HEK293 (cell line): ENCODE results near the gene XRCC2.

Experiments used
- CTCF ChIA-PET: fragments of 350-600 bp; formaldehyde crosslinking; extraction: SDS; loops from one replicate; lab custom pipeline; 2021; ENCODE audit warnings: antibody characterized with exemption; lab: Yijun Ruan, JAX
- POLR2A ChIA-PET: fragments of 300-600 bp; formaldehyde crosslinking; extraction: SDS; loops from one replicate; lab custom pipeline; 2020; ENCODE audit warnings: antibody characterized with exemption, inconsistent platforms; lab: Yijun Ruan, JAX
- H3K27ac ChIP-seq: fragments of 200-500 bp; sonication (Bioruptor generic); 2 replicates; pipeline ENCODE4 v1.5.1; 2014; ENCODE audit warnings: low read depth, low read length, control low read depth, inconsistent platforms; ENCODE audit errors: extremely low read depth
- H3K36me3 ChIP-seq, 2 experiments: fragments of 200-500 bp in 1 of 2; sonication (Bioruptor generic) in 1 of 2; 1 replicate in 1 of 2; 2 replicates in 1 of 2; pipeline ENCODE4 v1.5.1; 2014 to 2017; ENCODE audit warnings: inconsistent platforms in 2 of 2, low read length in 2 of 2; ENCODE audit not compliant: control insufficient read depth in 2 of 2, insufficient read depth in 1 of 2
- H3K4me1 ChIP-seq: fragments of 200-500 bp; sonication (Bioruptor generic); 2 replicates; pipeline ENCODE4 v1.5.1; 2014; ENCODE audit warnings: mild to moderate bottlenecking, low read length, inconsistent platforms; ENCODE audit not compliant: control insufficient read depth, insufficient read depth
- H3K4me3 ChIP-seq: 2 replicates; pipeline ENCODE4 v1.5.1; 2011; ENCODE audit warnings: low read depth, mild to moderate bottlenecking, control low read depth, low read length, moderate library complexity
- H3K9me3 ChIP-seq: fragments of 200-500 bp; sonication (Bioruptor generic); 2 replicates; pipeline ENCODE4 v1.5.1; 2014; ENCODE audit warnings: low read depth, low read length, inconsistent platforms; ENCODE audit not compliant: control insufficient read depth, insufficient read depth
- EGR2 ChIP-seq: fragments of 450-650 bp; formaldehyde crosslinking; IDR thresholded peaks from 2 replicates; pipeline ENCODE4 v1.5.1; 2016; ENCODE audit warnings: low read depth, missing biosample characterization, missing genetic modification characterization
- HOXD13 ChIP-seq: sonication (generic); formaldehyde crosslinking; IDR thresholded peaks from 2 replicates; pipeline ENCODE4 v1.8.0; 2022; ENCODE audit warnings: missing genetic modification reagents, borderline replicate concordance
- KLF10 ChIP-seq: fragments of 450-650 bp; IDR thresholded peaks from 2 replicates; pipeline ENCODE4 v1.5.1; 2018; ENCODE audit warnings: missing biosample characterization, mild to moderate bottlenecking, missing genetic modification characterization
- MYNN ChIP-seq: fragments of 450-650 bp; formaldehyde crosslinking; IDR thresholded peaks from 2 replicates; pipeline ENCODE4 v1.5.1; 2016; ENCODE audit warnings: missing biosample characterization, missing genetic modification characterization, borderline replicate concordance
- SETDB1 ChIP-seq: IDR thresholded peaks from one replicate; pipeline ENCODE4 v1.6.1; 2017; ENCODE audit warnings: mild to moderate bottlenecking, low read length, moderate library complexity, mixed read lengths; ENCODE audit not compliant: insufficient read length
- ZBTB8A ChIP-seq: fragments of 450-650 bp; formaldehyde crosslinking; IDR thresholded peaks from 2 replicates; pipeline ENCODE4 v1.5.1; 2016; ENCODE audit warnings: missing biosample characterization, missing genetic modification characterization
- ZEB2 ChIP-seq: fragments of 450-650 bp; formaldehyde crosslinking; IDR thresholded peaks from 2 replicates; pipeline ENCODE4 v1.5.1; 2016; ENCODE audit warnings: missing biosample characterization, missing genetic modification characterization
- ZNF112 ChIP-seq: fragments of 450-650 bp; formaldehyde crosslinking; IDR thresholded peaks from 2 replicates; pipeline ENCODE4 v1.5.0; 2017; ENCODE audit warnings: missing biosample characterization, missing genetic modification characterization
- ZNF146 ChIP-seq: fragments of 450-650 bp; formaldehyde crosslinking; IDR thresholded peaks from 2 replicates; pipeline ENCODE4 v1.5.1; 2016; ENCODE audit warnings: missing biosample characterization, missing genetic modification characterization
- ZNF155 ChIP-seq: fragments of 450-650 bp; formaldehyde crosslinking; IDR thresholded peaks from 2 replicates; pipeline ENCODE4 v1.5.1; 2016; ENCODE audit warnings: missing biosample characterization, missing genetic modification characterization
- ZNF174 ChIP-seq: fragments of 450-650 bp; formaldehyde crosslinking; IDR thresholded peaks from 2 replicates; pipeline ENCODE4 v1.5.0; 2017; ENCODE audit warnings: missing biosample characterization, mild to moderate bottlenecking, missing genetic modification characterization
- ZNF184 ChIP-seq: fragments of 450-650 bp; IDR thresholded peaks from 2 replicates; pipeline ENCODE4 v1.5.1; 2018; ENCODE audit warnings: missing biosample characterization, mild to moderate bottlenecking, missing genetic modification characterization
- ZNF292 ChIP-seq: fragments of 450-650 bp; formaldehyde crosslinking; IDR thresholded peaks from 2 replicates; pipeline ENCODE4 v1.5.1; 2016; ENCODE audit warnings: low read depth, missing biosample characterization, missing genetic modification characterization, borderline replicate concordance
- ZNF354C ChIP-seq: fragments of 450-650 bp; formaldehyde crosslinking; IDR thresholded peaks from 2 replicates; pipeline ENCODE4 v1.5.1; 2016; ENCODE audit warnings: missing biosample characterization, missing genetic modification characterization, low read depth, borderline replicate concordance
- ZNF391 ChIP-seq: fragments of 450-650 bp; formaldehyde crosslinking; IDR thresholded peaks from 2 replicates; pipeline ENCODE4 v1.5.1; 2016; ENCODE audit warnings: low read depth, missing biosample characterization, missing genetic modification characterization, borderline replicate concordance
- ZNF416 ChIP-seq: fragments of 450-650 bp; formaldehyde crosslinking; IDR thresholded peaks from 2 replicates; pipeline ENCODE4 v1.5.1; 2016; ENCODE audit warnings: missing biosample characterization, missing genetic modification characterization
- ZNF530 ChIP-seq: fragments of 450-650 bp; formaldehyde crosslinking; IDR thresholded peaks from 2 replicates; pipeline ENCODE4 v1.5.1; 2016; ENCODE audit warnings: low read depth, missing biosample characterization, missing genetic modification characterization
- ZNF548 ChIP-seq: fragments of 450-650 bp; formaldehyde crosslinking; IDR thresholded peaks from 2 replicates; pipeline ENCODE4 v1.5.1; 2016; ENCODE audit warnings: missing biosample characterization, missing genetic modification characterization
- ZNF558 ChIP-seq: fragments of 450-650 bp; formaldehyde crosslinking; IDR thresholded peaks from 2 replicates; pipeline ENCODE4 v1.5.1; 2016; ENCODE audit warnings: missing biosample characterization, missing genetic modification characterization
- ZNF785 ChIP-seq: fragments of 450-650 bp; formaldehyde crosslinking; IDR thresholded peaks from 2 replicates; pipeline ENCODE4 v1.5.1; 2016; ENCODE audit warnings: missing biosample characterization, missing genetic modification characterization
- ZNF837 ChIP-seq: fragments of 450-650 bp; formaldehyde crosslinking; IDR thresholded peaks from 2 replicates; pipeline ENCODE4 v1.5.1; 2016; ENCODE audit warnings: missing biosample characterization, missing genetic modification characterization
- TF ChIP-seq, protein P1 (sequence below): fragments of 450-650 bp; formaldehyde crosslinking; IDR thresholded peaks from 2 replicates; pipeline ENCODE4 v1.5.1; 2016; ENCODE audit warnings: missing biosample characterization, missing genetic modification characterization
- TF ChIP-seq, protein P2 (sequence below): fragments of 450-650 bp; formaldehyde crosslinking; IDR thresholded peaks from 2 replicates; pipeline ENCODE4 v1.5.0; 2017; ENCODE audit warnings: missing biosample characterization, missing genetic modification characterization, borderline replicate concordance
- TF ChIP-seq, protein P3 (sequence below): fragments of 450-650 bp; formaldehyde crosslinking; IDR thresholded peaks from 2 replicates; pipeline ENCODE4 v1.5.1; 2016; ENCODE audit warnings: missing biosample characterization, missing genetic modification characterization
- TF ChIP-seq, protein P4 (sequence below): fragments of 450-650 bp; formaldehyde crosslinking; IDR thresholded peaks from 2 replicates; pipeline ENCODE4 v1.5.1; 2017; ENCODE audit warnings: missing biosample characterization, mild to moderate bottlenecking, missing genetic modification characterization, moderate library complexity
- TF ChIP-seq, protein P5 (sequence below): fragments of 450-650 bp; formaldehyde crosslinking; IDR thresholded peaks from 2 replicates; pipeline ENCODE4 v1.5.1; 2016; ENCODE audit warnings: missing biosample characterization, missing genetic modification characterization
- TF ChIP-seq, protein P6 (sequence below): IDR thresholded peaks from 2 replicates; pipeline ENCODE4 v1.6.1; 2011; ENCODE audit warnings: mild to moderate bottlenecking, low read depth, low read length, borderline replicate concordance

Gene XRCC2

DNA sequence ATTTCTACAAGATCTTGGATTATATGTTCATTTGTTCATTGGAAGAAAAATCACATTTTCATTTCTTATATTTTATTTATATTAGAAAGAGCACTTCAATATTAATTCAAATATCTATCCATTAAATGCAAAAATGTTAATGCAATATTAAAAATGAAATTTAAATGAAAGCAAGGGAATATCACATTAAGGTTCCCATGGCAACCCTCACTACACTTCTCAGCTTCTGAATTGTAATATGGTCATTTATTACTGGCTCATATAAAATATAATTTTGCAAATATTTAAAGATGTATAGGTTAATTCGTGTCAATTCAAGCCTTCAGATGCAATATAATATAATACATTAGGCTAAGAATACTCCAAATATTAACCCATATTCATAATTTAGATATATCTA is 38.8 kb downstream of the XRCC2 start (continued):
- TF ChIP-seq, protein P1, sequence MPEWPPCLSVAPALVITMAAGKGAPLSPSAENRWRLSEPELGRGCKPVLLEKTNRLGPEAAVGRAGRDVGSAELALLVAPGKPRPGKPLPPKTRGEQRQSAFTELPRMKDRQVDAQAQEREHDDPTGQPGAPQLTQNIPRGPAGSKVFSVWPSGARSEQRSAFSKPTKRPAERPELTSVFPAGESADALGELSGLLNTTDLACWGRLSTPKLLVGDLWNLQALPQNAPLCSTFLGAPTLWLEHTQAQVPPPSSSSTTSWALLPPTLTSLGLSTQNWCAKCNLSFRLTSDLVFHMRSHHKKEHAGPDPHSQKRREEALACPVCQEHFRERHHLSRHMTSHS (tag by site-specific recombination): no peak
- TF ChIP-seq ZNF416 (tag by site-specific recombination) (no peak), MYNN (tag by site-specific recombination) (no peak), EGR2 (tag by site-specific recombination) (no peak), ZNF785 (tag by site-specific recombination) (no peak), ZNF155 (tag by site-specific recombination) (no peak), KLF10 (tag by site-specific recombination) (no peak), ZEB2 (tag by site-specific recombination) (no peak), ZNF558 (tag by site-specific recombination) (no peak), HOXD13 (CRISPR knock-in tag) (no peak), ZNF391 (tag by site-specific recombination) (no peak), ZNF530 (tag by site-specific recombination) (no peak), ZNF292 (tag by site-specific recombination) (no peak)
- TF ChIP-seq, protein P2, sequence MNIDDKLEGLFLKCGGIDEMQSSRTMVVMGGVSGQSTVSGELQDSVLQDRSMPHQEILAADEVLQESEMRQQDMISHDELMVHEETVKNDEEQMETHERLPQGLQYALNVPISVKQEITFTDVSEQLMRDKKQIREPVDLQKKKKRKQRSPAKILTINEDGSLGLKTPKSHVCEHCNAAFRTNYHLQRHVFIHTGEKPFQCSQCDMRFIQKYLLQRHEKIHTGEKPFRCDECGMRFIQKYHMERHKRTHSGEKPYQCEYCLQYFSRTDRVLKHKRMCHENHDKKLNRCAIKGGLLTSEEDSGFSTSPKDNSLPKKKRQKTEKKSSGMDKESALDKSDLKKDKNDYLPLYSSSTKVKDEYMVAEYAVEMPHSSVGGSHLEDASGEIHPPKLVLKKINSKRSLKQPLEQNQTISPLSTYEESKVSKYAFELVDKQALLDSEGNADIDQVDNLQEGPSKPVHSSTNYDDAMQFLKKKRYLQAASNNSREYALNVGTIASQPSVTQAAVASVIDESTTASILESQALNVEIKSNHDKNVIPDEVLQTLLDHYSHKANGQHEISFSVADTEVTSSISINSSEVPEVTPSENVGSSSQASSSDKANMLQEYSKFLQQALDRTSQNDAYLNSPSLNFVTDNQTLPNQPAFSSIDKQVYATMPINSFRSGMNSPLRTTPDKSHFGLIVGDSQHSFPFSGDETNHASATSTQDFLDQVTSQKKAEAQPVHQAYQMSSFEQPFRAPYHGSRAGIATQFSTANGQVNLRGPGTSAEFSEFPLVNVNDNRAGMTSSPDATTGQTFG: no peak
- TF ChIP-seq, protein P3, sequence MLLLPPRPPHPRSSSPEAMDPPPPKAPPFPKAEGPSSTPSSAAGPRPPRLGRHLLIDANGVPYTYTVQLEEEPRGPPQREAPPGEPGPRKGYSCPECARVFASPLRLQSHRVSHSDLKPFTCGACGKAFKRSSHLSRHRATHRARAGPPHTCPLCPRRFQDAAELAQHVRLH (tag by site-specific recombination): no peak

DNA sequence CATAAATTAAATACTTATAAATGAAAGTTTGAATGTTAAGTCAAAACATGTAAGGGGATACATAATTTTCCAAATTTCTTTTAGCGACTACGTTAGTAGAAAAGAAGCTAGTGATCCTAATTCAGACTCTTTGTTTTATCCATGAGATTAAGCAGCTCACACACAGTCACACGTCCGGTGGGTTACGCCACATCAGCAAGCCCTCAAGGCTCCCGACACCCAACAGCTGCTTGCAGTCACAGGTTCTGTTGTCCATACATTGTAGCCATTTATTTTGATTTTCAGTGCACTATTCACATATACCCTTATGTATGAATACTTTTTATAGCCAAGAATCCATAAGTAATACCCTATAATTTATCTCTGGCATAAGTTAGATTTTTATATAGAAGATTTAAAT is 39.5 kb downstream of the XRCC2 start:
- Histone ChIP-seq H3K9me3 (no peaks in the 10 kb centered on the region), H3K27ac (no peak overlapping the region), H3K36me3 (no peaks in the 10 kb centered on the region), H3K4me3 (no peak overlapping the region)
- CTCF ChIA-PET: interaction anchor here (0.7 kb wide), 1 partner anchor 144 kb away, joined by 4 read pairs; no protein-coding TSS in a partner anchor
- TF ChIP-seq ZNF146 (tag by site-specific recombination): no peak
- TF ChIP-seq, protein P4, sequence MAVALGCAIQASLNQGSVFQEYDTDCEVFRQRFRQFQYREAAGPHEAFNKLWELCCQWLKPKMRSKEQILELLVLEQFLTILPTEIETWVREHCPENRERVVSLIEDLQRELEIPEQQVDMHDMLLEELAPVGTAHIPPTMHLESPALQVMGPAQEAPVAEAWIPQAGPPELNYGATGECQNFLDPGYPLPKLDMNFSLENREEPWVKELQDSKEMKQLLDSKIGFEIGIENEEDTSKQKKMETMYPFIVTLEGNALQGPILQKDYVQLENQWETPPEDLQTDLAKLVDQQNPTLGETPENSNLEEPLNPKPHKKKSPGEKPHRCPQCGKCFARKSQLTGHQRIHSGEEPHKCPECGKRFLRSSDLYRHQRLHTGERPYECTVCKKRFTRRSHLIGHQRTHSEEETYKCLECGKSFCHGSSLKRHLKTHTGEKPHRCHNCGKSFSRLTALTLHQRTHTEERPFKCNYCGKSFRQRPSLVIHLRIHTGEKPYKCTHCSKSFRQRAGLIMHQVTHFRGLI (tag by site-specific recombination): no peak
- TF ChIP-seq ZNF354C (tag by site-specific recombination): no peak
- no peak for TF ChIP-seq ZNF391 (tag by site-specific recombination)
- TF ChIP-seq, all 188 proteins: peak for 0
- no peaks in the 10 kb centered on the region for H3K4me1 ChIP-seq
- POLR2A ChIA-PET: no interaction called here

DNA sequence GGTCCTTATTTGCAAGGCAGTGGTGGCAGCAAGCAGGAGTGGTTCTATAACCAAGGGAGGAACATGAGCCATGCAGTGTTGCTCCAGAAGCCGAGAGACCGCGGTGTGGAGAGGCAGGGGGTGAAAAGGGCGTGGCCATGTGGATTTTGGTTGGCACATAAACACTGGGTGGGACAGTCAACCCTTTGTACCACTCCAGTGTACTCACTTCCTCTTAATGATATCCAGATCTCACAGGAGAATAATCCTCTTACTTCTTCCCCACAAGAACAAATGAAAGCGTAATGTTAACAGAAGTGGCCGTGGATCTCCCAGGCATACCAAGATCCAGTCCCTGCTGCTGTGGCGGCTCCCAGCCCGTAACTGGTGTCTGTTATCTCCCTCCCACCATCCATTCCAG is 42.4 kb downstream of the XRCC2 start:
- Histone ChIP-seq H3K27ac (no peak overlapping the region), H3K9me3 (no peaks in the 10 kb centered on the region), H3K4me3 (no peak overlapping the region), H3K4me1 (no peaks in the 10 kb centered on the region), H3K36me3 (no peaks in the 10 kb centered on the region)
- CTCF ChIA-PET: no interaction called here
- POLR2A ChIA-PET: no interaction called here
- TF ChIP-seq, protein P5, sequence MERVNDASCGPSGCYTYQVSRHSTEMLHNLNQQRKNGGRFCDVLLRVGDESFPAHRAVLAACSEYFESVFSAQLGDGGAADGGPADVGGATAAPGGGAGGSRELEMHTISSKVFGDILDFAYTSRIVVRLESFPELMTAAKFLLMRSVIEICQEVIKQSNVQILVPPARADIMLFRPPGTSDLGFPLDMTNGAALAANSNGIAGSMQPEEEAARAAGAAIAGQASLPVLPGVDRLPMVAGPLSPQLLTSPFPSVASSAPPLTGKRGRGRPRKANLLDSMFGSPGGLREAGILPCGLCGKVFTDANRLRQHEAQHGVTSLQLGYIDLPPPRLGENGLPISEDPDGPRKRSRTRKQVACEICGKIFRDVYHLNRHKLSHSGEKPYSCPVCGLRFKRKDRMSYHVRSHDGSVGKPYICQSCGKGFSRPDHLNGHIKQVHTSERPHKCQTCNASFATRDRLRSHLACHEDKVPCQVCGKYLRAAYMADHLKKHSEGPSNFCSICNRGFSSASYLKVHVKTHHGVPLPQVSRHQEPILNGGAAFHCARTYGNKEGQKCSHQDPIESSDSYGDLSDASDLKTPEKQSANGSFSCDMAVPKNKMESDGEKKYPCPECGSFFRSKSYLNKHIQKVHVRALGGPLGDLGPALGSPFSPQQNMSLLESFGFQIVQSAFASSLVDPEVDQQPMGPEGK (tag by site-specific recombination): no peak
- TF ChIP-seq ZNF548 (tag by site-specific recombination) (no peak), ZNF174 (no peak), ZNF837 (tag by site-specific recombination) (no peak), ZBTB8A (tag by site-specific recombination) (no peak), SETDB1 (no peak), ZNF112 (tag by site-specific recombination) (no peak), ZNF184 (tag by site-specific recombination) (no peak)
- TF ChIP-seq, protein P6, sequence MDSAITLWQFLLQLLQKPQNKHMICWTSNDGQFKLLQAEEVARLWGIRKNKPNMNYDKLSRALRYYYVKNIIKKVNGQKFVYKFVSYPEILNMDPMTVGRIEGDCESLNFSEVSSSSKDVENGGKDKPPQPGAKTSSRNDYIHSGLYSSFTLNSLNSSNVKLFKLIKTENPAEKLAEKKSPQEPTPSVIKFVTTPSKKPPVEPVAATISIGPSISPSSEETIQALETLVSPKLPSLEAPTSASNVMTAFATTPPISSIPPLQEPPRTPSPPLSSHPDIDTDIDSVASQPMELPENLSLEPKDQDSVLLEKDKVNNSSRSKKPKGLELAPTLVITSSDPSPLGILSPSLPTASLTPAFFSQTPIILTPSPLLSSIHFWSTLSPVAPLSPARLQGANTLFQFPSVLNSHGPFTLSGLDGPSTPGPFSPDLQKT: no peak
